ENCODE data around the gene EXOC4.

The EXOC4 gene

DNA sequence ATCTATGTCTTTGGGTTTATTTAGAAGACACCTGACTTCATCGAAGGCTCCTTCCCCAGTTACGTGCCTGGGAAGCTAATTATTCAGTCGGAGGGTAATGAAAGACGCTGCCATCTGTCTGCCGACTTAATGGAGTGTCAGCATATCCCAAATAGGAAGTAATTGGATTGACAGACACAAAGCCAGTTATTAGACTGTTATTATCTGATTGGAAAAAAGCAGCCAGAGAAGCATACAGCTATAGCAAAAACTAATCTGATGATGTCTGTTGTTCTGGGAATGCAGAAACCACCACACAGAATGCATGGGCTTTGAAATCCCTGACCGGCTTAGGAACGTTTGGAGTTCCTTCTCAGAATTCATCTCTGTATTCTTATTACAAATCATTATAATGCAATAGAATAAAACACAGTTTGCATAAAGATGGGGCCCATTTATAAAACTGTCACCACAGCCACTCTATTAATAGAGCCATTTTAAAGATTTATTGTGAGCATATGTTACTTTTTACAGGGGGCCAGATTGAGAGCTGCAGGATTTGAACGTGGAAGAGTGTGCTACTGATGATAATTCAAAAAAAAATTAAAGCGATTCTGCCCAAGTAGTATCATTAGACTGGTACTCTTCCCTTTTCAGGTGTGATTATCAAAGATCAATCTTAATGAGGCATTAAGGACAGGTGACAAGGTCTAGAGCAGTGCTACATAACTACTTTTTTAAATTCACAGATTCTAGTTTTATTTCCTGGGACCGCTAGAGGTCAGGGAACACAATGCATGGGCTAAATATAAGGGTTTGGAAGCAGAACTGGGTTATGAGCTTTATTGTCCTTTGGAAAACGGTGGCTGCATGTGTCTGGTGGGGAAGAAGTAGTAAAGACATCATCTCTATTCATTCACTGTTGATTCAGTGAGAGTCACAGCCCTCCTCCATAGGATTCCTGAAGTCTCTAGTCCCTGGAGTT is 544.2 kb downstream of the EXOC4 start:
- Mint-ChIP-seq H3K4me3 (no peak overlapping the region), H3K36me3 (ENCODE audit: low read depth) (no peaks in the 10 kb centered on the region), H3K27me3 (ENCODE audit: low read depth) (no peaks in the 10 kb centered on the region), H3K9me3 (no peaks in the 10 kb centered on the region), H3K27ac (no peak overlapping the region), H3K4me1 (peaks cover 12% of the 10 kb centered on the region)
- TF ChIP-seq, protein P1, sequence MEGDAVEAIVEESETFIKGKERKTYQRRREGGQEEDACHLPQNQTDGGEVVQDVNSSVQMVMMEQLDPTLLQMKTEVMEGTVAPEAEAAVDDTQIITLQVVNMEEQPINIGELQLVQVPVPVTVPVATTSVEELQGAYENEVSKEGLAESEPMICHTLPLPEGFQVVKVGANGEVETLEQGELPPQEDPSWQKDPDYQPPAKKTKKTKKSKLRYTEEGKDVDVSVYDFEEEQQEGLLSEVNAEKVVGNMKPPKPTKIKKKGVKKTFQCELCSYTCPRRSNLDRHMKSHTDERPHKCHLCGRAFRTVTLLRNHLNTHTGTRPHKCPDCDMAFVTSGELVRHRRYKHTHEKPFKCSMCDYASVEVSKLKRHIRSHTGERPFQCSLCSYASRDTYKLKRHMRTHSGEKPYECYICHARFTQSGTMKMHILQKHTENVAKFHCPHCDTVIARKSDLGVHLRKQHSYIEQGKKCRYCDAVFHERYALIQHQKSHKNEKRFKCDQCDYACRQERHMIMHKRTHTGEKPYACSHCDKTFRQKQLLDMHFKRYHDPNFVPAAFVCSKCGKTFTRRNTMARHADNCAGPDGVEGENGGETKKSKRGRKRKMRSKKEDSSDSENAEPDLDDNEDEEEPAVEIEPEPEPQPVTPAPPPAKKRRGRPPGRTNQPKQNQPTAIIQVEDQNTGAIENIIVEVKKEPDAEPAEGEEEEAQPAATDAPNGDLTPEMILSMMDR (IDR thresholded peaks at IDR 0.05; ENCODE audit: unreplicated experiment in 3 of 3), result no peak

GRCh38 chr7:133797818-133798520 is 545.1 kb downstream of the EXOC4 start:
- no peak overlapping the region for H3K4me3 Mint-ChIP-seq
- TF ChIP-seq, protein P1 (IDR thresholded peaks at IDR 0.05; ENCODE audit: unreplicated experiment in 3 of 3), result no peak
- H3K27ac Mint-ChIP-seq, result no peak overlapping the region
- no peaks in the 10 kb centered on the region for H3K27me3 Mint-ChIP-seq (ENCODE audit: low read depth)
- H3K4me1 Mint-ChIP-seq, result peaks cover 12% of the 10 kb centered on the region
- H3K36me3 Mint-ChIP-seq (ENCODE audit: low read depth), result no peaks in the 10 kb centered on the region
- H3K9me3 Mint-ChIP-seq, result no peaks in the 10 kb centered on the region

DNA sequence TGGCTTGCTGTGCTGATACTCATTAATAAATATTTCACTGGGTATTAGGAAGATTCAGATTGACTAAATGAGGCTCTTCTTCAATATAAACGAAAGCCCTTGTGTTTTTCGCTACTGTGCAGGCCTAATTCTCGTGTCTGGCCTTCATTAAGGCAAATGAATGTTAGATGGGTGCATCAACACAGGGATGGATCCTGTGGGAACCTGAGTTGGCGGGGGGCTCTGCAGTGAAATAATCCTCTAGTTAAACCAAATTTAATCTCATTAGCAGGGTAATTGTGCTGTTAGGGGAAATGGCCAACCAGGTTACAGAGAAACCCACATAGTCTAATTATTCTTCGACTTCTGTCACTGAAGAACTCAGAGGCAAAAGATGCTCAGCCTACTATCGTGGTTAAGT is 548.5 kb downstream of the EXOC4 start:
- H3K27me3 Mint-ChIP-seq (ENCODE audit: low read depth), result no peaks in the 10 kb centered on the region
- H3K9me3 Mint-ChIP-seq, result no peaks in the 10 kb centered on the region
- no peak overlapping the region for H3K4me3 Mint-ChIP-seq
- H3K36me3 Mint-ChIP-seq (ENCODE audit: low read depth), result no peaks in the 10 kb centered on the region
- H3K27ac Mint-ChIP-seq, result no peak overlapping the region
- TF ChIP-seq, protein P1 (IDR thresholded peaks at IDR 0.05; ENCODE audit: unreplicated experiment in 3 of 3), result no peak
- peaks cover 12% of the 10 kb centered on the region for H3K4me1 Mint-ChIP-seq

DNA sequence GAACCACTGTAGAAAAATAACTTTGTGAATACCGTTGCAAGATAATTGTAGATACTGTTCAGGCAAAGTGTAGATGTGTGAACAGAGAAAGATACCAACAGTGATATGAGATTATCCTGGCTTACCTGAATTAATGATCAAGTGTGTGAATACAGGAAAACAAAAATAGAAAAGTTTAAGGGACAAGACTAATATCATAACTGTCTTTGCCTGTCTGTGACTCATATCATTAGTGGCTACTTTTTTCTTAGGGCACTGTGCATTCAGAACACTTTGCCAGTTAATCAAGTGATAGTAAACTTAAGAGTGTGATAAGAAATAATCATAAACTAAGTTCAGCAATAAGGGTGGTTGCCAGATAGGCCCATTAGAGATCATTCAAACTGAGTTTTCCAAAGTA is 551.2 kb downstream of the EXOC4 start:
- TF ChIP-seq, protein P1 (IDR thresholded peaks at IDR 0.05; ENCODE audit: unreplicated experiment in 3 of 3), result no peak
- H3K27me3 Mint-ChIP-seq (ENCODE audit: low read depth), result no peaks in the 10 kb centered on the region
- H3K9me3 Mint-ChIP-seq, result no peaks in the 10 kb centered on the region
- no peak overlapping the region for H3K27ac Mint-ChIP-seq
- no peaks in the 10 kb centered on the region for H3K36me3 Mint-ChIP-seq (ENCODE audit: low read depth)
- H3K4me3 Mint-ChIP-seq, result no peak overlapping the region
- peaks cover 10% of the 10 kb centered on the region for H3K4me1 Mint-ChIP-seq

GRCh38 chr7:133805426-133805825 is 552.5 kb downstream of the EXOC4 start:
- Mint-ChIP-seq H3K9me3 (no peaks in the 10 kb centered on the region), H3K36me3 (ENCODE audit: low read depth) (no peaks in the 10 kb centered on the region), H3K27me3 (ENCODE audit: low read depth) (no peaks in the 10 kb centered on the region), H3K4me3 (no peak overlapping the region), H3K27ac (no peak overlapping the region), H3K4me1 (peaks cover 10% of the 10 kb centered on the region)
- TF ChIP-seq, protein P1 (IDR thresholded peaks at IDR 0.05; ENCODE audit: unreplicated experiment in 3 of 3), result no peak

Data from nephron (organoid).